Lower leg skin (tissue), 3 donors: ENCODE measurements around the gene GHSR.

ENCODE experiments used
- POLR2A ChIP-seq, 2 donors: fragments of 450-650 bp; IDR thresholded peaks; one replicate each; pipeline ENCODE4 v1.6.1; 2016 to 2017; ENCODE audit warnings: antibody characterized with exemption in 2 of 2, mild to moderate bottlenecking in 1 of 2, moderate library complexity in 1 of 2
- TF ChIP-seq, protein P1 (sequence below), 3 donors: fragments of 450-650 bp; IDR thresholded peaks; one replicate each; pipeline ENCODE4 v1.5.1; 2016; ENCODE audit warnings: antibody characterized with exemption in 3 of 3, mild to moderate bottlenecking in 3 of 3, moderate library complexity in 2 of 3

DNA sequence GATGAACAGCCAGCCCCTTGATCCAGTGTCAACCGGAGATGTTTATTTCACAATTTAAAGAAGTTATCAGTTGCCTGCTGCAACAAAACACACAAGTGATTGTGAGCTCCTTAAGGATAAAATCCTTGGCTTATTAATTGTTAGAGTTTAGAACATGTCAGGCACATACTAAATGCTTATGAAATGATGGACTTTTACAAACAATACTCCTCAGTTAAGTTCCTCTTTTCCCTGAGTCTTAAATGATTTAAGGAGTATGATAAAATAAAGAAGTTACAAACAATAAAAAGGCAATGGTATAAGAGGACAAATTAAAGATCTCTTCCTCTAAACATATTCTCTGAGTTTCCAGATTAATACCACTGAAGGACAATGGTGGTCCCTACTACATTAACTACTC, 5.7 kb downstream of the GHSR start:
- TF ChIP-seq, protein P1, sequence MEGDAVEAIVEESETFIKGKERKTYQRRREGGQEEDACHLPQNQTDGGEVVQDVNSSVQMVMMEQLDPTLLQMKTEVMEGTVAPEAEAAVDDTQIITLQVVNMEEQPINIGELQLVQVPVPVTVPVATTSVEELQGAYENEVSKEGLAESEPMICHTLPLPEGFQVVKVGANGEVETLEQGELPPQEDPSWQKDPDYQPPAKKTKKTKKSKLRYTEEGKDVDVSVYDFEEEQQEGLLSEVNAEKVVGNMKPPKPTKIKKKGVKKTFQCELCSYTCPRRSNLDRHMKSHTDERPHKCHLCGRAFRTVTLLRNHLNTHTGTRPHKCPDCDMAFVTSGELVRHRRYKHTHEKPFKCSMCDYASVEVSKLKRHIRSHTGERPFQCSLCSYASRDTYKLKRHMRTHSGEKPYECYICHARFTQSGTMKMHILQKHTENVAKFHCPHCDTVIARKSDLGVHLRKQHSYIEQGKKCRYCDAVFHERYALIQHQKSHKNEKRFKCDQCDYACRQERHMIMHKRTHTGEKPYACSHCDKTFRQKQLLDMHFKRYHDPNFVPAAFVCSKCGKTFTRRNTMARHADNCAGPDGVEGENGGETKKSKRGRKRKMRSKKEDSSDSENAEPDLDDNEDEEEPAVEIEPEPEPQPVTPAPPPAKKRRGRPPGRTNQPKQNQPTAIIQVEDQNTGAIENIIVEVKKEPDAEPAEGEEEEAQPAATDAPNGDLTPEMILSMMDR (IDR thresholded peaks at IDR 0.05): no peak
- TF ChIP-seq POLR2A (IDR thresholded peaks at IDR 0.05): no peak
